Posterior vena cava (tissue), 2 donors: ENCODE data around the gene SLC22A23. TPM values are rescaled to one million over a fixed set of nuclear protein-coding genes. Genes with fewer than 3 reads are reported as not detected.

ENCODE experiments used
- DNase-seq: peaks from one replicate; pipeline ENCODE4 v3.0.0-alpha.2; 2020; ENCODE audit warnings: low spot score
- intact Hi-C, 2 donors: fragments of 100-400 bp; cut with DNase I; formaldehyde crosslinking; loops; one replicate each; pipeline versions ENCODE4 v1.14.1 to v1.14.2; 2022 to 2023
- total RNA-seq, 2 donors: library from RNA; stranded (reverse); fragmentation: NEBNext Ultra II Directional; extraction: Animal tissue kit (Norgen Biotek cat#: 25700); gene quantifications; one replicate each; pipeline ENCODE4 v1.2.1, GENCODE V29; 2021
- donor health status: DM: yes; HTN: yes; CAD: no.
- donor health status: DM: yes; HTN: yes; CAD: no.

The SLC22A23 gene
- total RNA-seq, 2 donors from 2014 or later = 5.2 to 5.6 TPM

DNA sequence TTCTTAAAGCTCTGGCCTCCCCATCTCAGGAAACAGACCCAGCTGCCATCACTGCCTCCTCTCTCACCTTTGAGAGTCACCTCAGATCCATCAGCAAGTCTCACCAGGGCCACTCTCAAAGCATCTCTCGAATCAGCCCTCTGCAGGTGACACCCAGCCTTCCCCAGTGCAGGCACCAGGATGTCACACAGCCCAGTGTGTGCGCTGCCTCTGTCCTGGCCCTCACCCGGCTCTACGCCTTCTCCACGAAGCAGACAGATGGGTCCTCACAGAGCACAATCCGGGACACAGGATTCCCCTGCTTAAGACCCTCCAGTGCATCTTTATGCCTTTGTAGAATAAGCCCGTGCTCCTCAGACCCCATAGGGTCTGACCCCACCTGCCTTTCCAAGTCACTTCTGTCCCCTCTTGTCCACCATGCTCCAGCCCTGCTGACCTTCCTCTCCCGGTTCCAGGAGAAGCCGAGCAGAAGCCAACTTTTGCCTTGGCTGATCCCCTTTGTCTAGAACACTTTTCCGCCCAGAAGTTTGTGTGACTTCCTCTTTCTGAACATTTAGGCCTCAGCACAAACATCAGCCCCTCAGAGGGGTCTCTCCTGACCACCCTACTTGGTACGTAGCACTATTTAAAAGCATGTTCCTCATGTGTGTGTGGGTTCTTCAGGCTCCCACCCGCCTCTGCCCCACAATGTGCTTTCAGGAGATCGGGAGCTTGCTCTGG is 137.9 kb downstream of the SLC22A23 start:
- peak; percentile 43 for DNase-seq
- intact Hi-C loops = loop anchor here in 1 of 2 donors (5.0 kb wide), 1 partner anchor 132 kb away; no protein-coding TSS in a partner anchor

DNA sequence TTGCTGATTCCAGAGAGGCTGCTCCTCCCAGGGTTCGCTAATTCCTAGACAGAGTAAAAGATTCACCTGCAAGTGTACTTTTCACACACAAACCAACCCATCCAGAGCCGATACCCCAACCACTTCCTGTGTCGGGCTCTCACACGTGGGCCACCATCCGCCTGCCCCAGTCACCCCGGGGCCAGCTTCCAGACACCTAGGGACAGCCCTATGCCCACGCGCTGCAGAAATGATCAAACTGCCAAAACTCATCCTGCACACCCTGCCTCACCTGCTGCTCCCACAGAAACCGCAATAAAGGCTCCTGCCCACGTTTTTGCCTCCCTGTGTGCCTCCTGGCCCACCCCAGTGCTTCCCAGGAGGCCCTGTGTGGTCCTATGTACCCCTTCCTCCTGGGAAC is 138.6 kb downstream of the SLC22A23 start:
- intact Hi-C loops = loop anchor here in 1 of 2 donors (5.0 kb wide), 1 partner anchor 131 kb away; no protein-coding TSS in a partner anchor
- DNase-seq = peak; percentile 35

DNA sequence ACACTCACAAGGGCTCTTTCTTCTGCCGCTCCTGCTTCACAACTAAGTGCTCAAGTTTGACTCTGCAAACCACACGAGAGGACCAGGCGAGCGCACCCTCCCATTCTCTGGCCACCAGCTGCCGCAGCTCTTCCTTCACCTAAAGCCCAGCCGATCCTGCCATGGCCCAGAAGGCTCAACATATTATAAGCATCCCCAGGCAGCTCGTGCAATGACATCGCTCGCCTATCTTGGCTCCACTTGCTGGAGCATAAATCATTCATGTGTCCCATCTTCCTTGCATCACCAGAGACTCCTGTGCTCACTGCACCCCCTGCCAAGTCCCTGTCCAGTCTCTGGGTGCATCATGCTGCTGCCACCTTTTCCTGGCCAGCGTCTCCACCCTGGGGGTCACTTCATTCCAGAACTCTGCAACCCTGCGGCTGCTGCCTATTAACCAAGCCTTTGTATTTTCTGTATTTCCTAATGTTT is 139.1 kb downstream of the SLC22A23 start:
- DNase-seq = peak; percentile 73
- intact Hi-C loops = loop anchor here in 1 of 2 donors (5.0 kb wide), 1 partner anchor 130 kb away; no protein-coding TSS in a partner anchor

DNA sequence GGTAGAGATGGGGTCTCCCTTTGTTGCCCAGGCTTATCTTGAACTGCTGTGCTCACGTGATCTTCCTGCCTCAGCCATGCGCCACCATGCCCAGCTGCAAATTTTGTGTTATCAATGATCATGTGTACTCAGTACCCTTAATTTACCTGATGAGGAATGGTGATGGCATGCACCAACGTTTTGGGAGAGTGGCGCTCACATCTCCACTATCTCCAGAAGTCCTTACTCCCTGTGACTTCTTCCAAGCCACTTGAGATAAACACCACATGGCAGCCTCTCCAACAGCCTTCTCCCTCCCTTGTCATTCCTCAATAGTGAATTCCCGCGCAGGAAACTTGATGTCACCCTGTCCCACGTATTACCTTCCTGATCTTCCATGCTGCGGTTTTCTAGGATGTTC is 140.0 kb downstream of the SLC22A23 start:
- DNase-seq = no peak
- intact Hi-C loops = loop anchor here in 1 of 2 donors (5.0 kb wide), 1 partner anchor 130 kb away; no protein-coding TSS in a partner anchor

DNA sequence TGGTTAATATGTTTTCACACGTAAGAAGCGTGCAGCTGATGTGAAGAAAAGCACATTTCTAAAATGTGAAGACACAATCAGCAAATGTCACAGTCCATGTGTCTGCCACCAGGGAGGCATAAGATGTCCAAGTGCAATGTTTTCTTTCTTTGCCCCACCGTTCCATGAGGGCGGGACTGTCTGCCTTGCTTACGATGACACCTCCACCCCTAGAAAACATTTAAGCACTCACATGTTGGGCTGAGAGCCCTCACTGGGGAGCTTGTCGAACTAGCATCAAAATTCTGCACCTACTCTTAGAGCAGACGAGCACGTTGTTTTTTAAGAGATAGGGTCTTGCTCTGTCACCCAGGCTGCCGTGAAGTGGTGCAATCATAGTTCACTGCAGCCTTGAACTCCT is 140.5 kb downstream of the SLC22A23 start:
- intact Hi-C loops = loop anchor here in 1 of 2 donors (5.0 kb wide), 1 partner anchor 129 kb away; no protein-coding TSS in a partner anchor
- DNase-seq = peak; percentile 35

DNA sequence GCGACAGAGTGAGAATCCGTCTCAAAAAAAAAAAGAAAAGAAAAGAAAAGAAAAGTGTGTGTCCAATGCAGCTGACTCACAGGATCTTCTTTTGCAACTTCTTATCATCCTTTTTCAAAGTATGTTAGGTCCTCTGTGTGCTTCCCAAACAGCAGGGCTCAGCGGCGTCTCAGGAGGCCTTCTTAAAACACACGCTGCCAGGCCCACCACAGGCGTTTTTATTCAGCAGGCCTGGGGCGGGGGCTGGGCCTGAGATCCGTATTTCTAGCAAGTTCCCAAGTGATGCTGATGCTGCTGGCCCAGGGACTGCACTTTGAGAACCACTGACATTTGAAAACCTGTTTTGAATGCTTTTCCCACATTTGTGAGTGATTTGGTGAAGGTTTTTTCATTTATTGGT is 141.0 kb downstream of the SLC22A23 start:
- DNase-seq = peak; percentile 68
- intact Hi-C loops = loop anchor here in 1 of 2 donors (5.0 kb wide), 1 partner anchor 129 kb away; no protein-coding TSS in a partner anchor

DNA sequence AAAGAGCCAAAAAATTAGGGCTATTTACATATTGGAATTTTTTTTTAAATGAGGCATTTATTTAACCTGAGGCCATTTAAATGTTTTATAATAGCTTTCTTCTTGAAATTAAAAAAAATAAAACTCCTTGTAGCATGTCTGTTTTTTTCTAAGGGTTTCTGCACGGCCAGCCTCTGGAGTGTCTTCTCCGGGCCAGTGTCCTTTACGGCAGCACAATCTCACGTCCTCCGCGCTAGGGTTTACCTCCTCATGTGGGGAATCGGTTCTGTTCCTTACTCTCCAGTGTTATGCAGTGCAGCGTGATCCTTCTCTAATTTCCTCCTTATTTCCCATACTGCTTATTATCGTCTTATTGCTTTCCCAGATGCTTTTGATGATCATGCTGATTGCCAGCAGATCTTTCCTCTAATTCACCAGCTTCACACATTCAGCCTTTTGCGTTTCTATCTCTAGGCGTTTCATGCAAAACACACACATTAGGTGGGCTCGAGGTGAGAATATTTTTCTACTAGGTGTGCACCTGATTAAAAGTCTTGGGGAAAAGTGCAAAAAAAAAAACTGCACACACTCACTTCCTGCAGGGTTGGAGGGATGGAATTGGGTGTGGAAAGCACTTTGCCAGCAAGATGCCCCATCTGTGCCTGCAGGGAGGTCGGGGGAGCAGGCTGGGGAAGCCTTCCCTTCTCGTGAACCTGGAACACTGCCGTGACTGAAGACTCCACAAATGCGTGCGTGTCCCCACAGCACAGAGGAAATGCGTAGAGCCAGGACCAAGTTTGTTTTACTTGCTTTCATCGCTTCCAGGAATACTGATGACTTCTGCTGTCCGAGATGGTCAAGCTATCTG is 142.0 kb downstream of the SLC22A23 start:
- peak; percentile 12 for DNase-seq
- intact Hi-C loops = loop anchor here in 1 of 2 donors (5.0 kb wide), 1 partner anchor 128 kb away; no protein-coding TSS in a partner anchor

DNA sequence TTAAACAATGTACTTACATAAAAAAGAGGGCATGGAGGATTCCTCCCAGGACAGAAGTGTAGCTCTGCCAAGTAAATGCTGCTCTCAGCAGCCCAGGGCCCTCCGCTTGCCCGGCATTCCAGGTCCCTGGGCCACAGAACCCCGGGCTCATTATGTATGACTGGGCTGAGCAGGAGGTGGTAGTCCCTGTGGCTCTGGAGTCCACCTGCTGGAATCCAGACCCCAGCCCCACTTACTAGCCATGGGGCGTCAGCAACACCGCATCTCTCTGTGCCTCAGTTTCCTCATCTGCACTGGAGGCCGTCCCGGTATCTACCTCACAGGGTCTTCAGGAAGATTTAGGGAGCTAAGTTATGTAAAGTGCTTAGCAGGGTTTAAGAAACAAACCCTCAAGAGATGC is 142.7 kb downstream of the SLC22A23 start:
- DNase-seq = peak; percentile 35

DNA sequence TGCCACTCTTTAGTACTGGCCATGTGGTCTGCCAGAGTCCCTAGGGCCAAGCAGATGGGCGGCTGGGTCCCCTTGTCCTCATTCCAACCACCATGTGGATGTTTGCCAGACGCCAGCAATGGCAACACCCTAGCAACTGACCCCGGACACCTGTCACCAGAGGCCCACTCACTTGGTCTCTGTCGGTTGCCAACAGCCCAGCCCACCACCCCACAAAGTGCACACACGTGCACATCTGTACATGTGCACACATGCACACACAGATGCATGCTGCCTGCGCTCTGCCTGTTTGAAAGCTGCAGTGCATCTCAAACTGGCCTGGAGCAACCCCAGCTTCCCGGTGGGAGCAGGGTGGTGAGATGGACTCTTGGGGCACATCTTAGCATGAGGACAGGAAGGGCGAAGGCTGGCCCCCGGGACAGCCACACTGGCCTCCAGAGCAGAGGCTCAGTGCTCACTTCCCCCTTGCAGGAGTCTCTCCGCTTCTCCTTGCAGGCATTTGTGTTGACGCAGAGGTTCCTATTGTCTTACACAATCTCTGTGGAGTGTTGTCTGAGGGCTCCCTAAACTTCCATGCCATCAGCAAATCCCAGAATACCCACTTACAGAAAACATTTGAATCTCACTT is 144.1 kb downstream of the SLC22A23 start:
- intact Hi-C loops = no loop called here
- peak; percentile 83 for DNase-seq

More for the DNA sequence above, 142.7 kb downstream of the SLC22A23 start:
- intact Hi-C loops = no loop called here

DNA sequence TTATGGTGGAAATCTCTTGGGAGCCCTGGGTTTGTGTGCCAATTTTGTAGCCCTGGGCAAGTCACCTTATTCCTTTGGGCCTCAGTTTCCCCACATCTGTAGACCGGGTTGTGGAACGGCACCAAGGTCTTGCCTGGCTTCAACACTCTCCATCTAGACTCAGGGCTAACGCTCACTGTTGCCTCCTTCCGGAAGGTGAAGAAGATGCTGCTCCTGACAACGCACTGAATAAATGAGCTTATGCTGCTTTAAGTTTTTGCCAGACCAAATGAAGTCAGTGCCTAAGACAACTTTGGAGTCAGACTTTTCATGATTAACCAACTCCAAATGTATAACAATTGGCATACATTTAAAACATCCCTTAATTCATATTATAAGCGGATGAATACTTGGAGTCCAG is 145.0 kb downstream of the SLC22A23 start:
- DNase-seq = peak; percentile 29
- intact Hi-C loops = no loop called here

DNA sequence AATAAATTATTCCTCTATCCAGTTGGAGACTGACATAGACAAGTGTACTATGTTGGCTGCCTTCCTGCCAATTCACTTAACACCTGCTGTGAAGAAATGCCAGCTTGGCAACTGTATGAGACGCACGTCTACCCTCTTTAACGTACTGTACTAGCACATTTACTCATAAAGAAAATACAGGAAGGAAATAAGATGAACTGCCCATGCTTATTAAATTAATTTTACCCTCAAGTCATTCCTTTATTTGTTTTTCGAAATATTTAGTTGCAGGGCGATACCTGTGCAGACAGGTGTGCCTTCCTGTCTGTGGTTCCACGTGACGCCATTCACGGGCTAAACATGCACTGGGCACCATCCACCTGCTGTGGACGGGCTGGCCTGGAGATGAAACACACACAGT is 146.1 kb downstream of the SLC22A23 start:
- intact Hi-C loops = no loop called here
- no peak for DNase-seq

DNA sequence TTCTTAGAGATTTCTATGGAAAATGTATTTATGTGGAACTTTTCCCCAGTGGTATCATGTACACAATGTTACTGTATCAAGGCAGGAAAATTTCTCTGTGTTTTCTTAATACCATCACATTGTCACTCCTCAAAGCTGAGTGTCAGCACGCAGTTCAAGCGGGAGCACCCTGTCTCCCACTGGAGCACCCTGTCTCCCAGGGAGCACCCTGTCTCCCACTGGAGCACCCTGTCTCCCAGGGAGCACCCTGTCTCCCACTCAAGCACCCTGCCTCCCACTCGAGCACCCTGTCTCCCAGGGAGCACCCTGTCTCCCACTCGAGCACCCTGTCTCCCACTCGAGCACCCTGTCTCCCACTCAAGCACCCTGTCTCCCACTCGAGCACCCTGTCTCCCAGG is 146.8 kb downstream of the SLC22A23 start:
- peak; percentile 4 for DNase-seq
- intact Hi-C loops = no loop called here

DNA sequence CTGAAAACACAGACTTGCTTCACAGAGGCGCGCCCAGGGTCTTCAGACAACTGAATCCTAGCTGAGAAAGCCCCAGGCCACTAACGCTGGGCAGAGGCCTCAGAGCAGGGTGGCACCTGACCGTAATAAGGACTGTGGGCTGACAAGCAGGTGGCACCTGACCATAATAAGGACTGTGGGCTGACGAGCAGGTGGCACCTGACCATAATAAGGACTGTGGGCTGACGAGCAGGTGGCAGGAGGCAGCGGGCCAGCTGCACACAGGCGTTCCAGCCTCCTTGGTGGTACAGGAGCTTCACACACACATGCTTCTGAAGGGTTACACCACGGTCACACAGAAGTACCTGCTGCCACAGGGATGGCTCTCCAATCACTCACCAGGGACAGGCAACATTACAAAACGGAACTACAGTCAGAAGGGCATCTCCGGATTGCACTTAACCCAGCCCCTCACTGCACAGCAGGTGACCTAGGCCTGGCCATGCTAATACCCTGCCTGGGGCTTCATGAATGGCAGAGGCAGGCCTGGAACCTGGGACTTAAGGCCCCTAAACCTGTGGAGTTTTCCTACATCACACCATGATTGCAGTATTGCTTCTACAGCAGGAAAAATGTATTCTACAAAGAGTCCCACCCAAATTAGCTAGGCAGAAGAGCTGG is 147.3 kb downstream of the SLC22A23 start:
- intact Hi-C loops = no loop called here

DNA sequence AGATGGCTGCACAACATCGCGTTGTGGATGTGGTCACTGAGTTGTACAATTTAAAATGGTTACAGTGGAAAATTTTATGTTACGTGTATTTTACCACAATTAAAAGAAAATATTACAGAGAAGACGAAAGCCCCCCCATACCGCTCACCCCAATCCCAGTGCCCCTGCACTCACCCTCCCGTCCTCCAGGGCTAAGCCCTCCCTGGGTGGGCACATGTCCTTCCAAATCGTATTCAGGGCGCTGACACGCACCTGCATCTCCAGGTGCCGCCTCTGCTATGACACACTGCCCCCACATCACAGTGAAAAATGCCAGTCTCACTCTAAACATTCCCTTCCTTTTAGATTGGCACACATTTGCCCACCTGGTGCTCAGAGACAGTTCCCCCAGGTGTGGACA is 148.7 kb downstream of the SLC22A23 start:
- intact Hi-C loops = no loop called here
- DNase-seq = peak; percentile 49

More for the DNA sequence above, 147.3 kb downstream of the SLC22A23 start:
- DNase-seq = peak; percentile 55

DNA sequence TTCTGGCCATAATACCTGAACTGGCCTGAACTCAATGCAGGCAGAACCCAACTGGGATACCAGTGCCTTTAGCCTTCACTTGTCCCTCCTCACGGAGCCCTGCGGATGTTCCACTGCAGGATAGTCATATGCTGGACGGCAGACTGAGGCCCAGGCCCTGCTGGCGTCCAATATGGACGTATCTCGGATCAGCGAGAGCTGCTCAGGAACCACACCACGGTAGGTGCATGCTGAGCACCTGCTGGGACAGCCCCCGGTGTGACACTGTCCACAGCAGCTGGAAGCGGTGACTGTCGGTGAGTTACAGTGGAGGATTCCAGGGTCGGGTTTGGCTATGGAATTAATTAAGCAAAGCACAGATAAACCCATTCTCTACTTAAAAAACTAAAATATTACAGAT is 149.4 kb downstream of the SLC22A23 start:
- intact Hi-C loops = no loop called here
- peak; percentile 67 for DNase-seq

DNA sequence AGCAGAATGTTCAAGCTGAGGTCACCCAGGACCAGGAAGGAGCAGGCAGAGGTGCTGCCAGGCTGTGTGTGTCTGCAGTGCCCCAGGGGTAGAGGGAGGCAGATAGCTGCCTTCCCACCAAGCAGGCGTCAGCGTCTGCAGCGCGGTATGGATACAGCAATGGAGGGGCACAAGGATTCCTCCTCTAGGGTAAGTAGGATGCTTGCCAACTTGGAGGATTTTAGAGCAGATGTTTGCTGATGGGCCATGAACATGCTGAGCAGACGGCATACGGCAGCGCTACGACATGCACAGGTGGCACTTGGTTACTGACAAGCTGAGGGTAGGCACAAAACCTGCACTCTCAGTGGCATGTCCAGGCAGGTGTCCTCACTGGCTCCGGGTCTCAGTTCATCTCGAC is 150.0 kb downstream of the SLC22A23 start:
- intact Hi-C loops = no loop called here
- DNase-seq = peak; percentile 53

DNA sequence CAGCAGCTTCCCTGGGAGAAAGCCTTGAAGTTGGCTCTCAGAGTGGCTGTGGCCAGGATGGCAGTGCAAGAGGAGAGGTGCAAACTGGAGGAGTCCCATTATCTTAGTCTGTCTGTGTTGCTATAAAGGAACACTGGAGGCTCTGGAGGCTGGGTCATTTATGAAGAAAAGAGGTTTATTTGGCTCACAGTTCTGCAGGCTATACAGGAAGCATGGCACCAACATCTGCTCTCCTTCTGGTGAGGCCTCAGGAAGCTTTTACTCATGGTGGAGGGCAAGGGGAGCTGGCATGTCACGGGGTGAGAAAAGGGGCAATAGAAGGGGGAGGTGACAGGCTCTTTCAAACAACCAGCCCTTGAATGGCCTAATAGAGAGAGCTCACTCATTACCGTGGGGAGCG is 151.0 kb downstream of the SLC22A23 start:
- intact Hi-C loops = no loop called here
- DNase-seq = peak; percentile 23

DNA sequence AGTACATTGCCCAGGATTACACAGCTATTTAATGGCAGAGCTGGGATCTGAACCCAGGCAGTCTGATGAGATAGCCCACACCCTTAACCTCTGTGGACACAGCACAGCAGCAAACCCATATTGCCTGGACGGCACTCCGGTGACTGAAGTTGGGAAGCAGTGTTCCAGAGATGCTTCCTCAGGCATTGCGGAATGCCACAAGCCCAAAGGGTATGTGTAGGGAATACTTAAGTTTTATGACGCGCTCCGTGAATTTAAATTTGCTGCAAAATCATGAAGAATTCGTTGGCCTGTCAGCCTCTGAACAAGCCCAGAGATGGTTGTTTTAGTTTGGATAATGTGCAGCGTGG is 151.7 kb downstream of the SLC22A23 start:
- DNase-seq = peak; percentile 30
- intact Hi-C loops = no loop called here
